Duodenal mucosa (tissue), 2 donors: ENCODE data around the gene PCDHB13.
"Not testable (repeated sequence)": the region's sequence is repeated elsewhere in the genome, so short reads cannot be mapped to it uniquely, and the experiment has no call there.

Experiments
- H3K27ac ChIP-seq: one replicate; pipeline ENCODE4 v1.7.0; 2013; ENCODE audit warnings: low read depth, low read length
- H3K27me3 ChIP-seq, 2 donors: one replicate each; pipeline ENCODE4 v1.7.0; 2013; ENCODE audit warnings: low read length in 2 of 2, control low read depth in 1 of 2; ENCODE audit not compliant: insufficient read depth in 2 of 2, control insufficient read depth in 1 of 2
- H3K36me3 ChIP-seq, 2 donors: one replicate each; pipeline ENCODE4 v1.7.0; 2013; ENCODE audit warnings: low read length in 2 of 2, control low read depth in 1 of 2; ENCODE audit not compliant: insufficient read depth in 2 of 2, control insufficient read depth in 1 of 2
- H3K4me1 ChIP-seq, 2 donors: one replicate each; pipeline ENCODE4 v1.7.0; 2013; ENCODE audit warnings: low read length in 2 of 2, control low read depth in 1 of 2; ENCODE audit not compliant: insufficient read depth in 2 of 2, control insufficient read depth in 1 of 2
- H3K4me3 ChIP-seq, 2 donors: one replicate each; pipeline ENCODE4 v1.7.0; 2013; ENCODE audit warnings: low read length in 2 of 2, low read depth in 1 of 2
- H3K9ac ChIP-seq, 2 donors: one replicate each; pipeline ENCODE4 v1.7.0; 2013; ENCODE audit warnings: low read length in 2 of 2, low read depth in 1 of 2
- H3K9me3 ChIP-seq, 2 donors: one replicate each; pipeline ENCODE4 v1.7.0; 2013; ENCODE audit warnings: low read length in 2 of 2, control low read depth in 1 of 2; ENCODE audit not compliant: control insufficient read depth in 1 of 2

The PCDHB13 gene

GRCh38 chr5:141201646-141202045 is 12.1 kb upstream of the PCDHB13 start:
- H3K4me3 ChIP-seq, H3K27me3 ChIP-seq, H3K4me1 ChIP-seq, H3K27ac ChIP-seq, H3K9ac ChIP-seq, H3K36me3 ChIP-seq: not testable (repeated sequence)
- peaks cover 5 to 24% of the 10 kb centered on the region in 2 donors for H3K9me3 ChIP-seq

- Histone ChIP-seq H3K4me1 (no peaks in the 10 kb centered on the region), H3K27me3 (no peaks in the 10 kb centered on the region), H3K36me3 (no peaks in the 10 kb centered on the region), H3K27ac (no peak within 1 kb of the TSS), H3K9ac (no peak within 1 kb of the TSS), H3K4me3 (peak within 1 kb of the TSS in 1 of 2 donors; percentile 34), H3K9me3 (peaks cover 4 to 8% of the 10 kb centered on the region in 2 donors)
Measured at GRCh38 chr5:141208478-141208877, 5.2 kb upstream of the PCDHB13 start, which contains the start of gene PCDHB12. TSS of gene PCDHB12 (plus strand) at chr5:141208719. CDS start at chr5:141208908, 189 bp downstream.

GRCh38 chr5:141210281-141210680 is 3.4 kb upstream of the PCDHB13 start:
- not testable (repeated sequence) for H3K4me3 ChIP-seq, H3K27ac ChIP-seq, H3K27me3 ChIP-seq, H3K36me3 ChIP-seq, H3K9ac ChIP-seq, H3K4me1 ChIP-seq
- H3K9me3 ChIP-seq, result peaks cover 4 to 13% of the 10 kb centered on the region in 2 donors

GRCh38 chr5:141210849-141211248 is 2.9 kb upstream of the PCDHB13 start:
- H3K4me3 ChIP-seq, H3K4me1 ChIP-seq, H3K9ac ChIP-seq, H3K36me3 ChIP-seq, H3K27ac ChIP-seq, H3K27me3 ChIP-seq: not testable (repeated sequence)
- peaks cover 4 to 15% of the 10 kb centered on the region in 2 donors for H3K9me3 ChIP-seq

GRCh38 chr5:141214583-141214982 is 864 bp downstream of the PCDHB13 start:
- not testable (repeated sequence) for H3K9ac ChIP-seq, H3K4me1 ChIP-seq, H3K36me3 ChIP-seq, H3K27ac ChIP-seq, H3K4me3 ChIP-seq, H3K27me3 ChIP-seq
- peaks cover 6 to 23% of the 10 kb centered on the region in 2 donors for H3K9me3 ChIP-seq

GRCh38 chr5:141215504-141215903 is 1.8 kb downstream of the PCDHB13 start:
- not testable (repeated sequence) for H3K4me1 ChIP-seq, H3K27ac ChIP-seq, H3K4me3 ChIP-seq, H3K36me3 ChIP-seq, H3K27me3 ChIP-seq, H3K9ac ChIP-seq
- H3K9me3 ChIP-seq, result peaks cover 8 to 17% of the 10 kb centered on the region in 2 donors

- not testable (repeated sequence) for H3K36me3 ChIP-seq, H3K27me3 ChIP-seq, H3K4me3 ChIP-seq, H3K4me1 ChIP-seq, H3K27ac ChIP-seq, H3K9ac ChIP-seq
- H3K9me3 ChIP-seq, result peaks cover 8 to 17% of the 10 kb centered on the region in 2 donors
Measured at GRCh38 chr5:141216035-141216434, 2.3 kb downstream of the PCDHB13 start.

GRCh38 chr5:141223112-141223783 is 9.5 kb downstream of the PCDHB13 start, which contains the start of gene PCDHB14:
TSS of gene PCDHB14 (plus strand) at chr5:141223343. CDS start at chr5:141223506, 163 bp downstream.
- Histone ChIP-seq H3K4me1 (no peaks in the 10 kb centered on the region), H3K9me3 (peaks cover 8% of the 10 kb centered on the region in 2 donors), H3K36me3 (no peaks in the 10 kb centered on the region), H3K4me3 (peak within 1 kb of the TSS; percentile 14 to 15), H3K27me3 (no peaks in the 10 kb centered on the region), H3K27ac (no peak within 1 kb of the TSS), H3K9ac (no peak within 1 kb of the TSS)

GRCh38 chr5:141224844-141225243 is 11.1 kb downstream of the PCDHB13 start:
- not testable (repeated sequence) for H3K9ac ChIP-seq, H3K27me3 ChIP-seq, H3K4me1 ChIP-seq, H3K36me3 ChIP-seq, H3K4me3 ChIP-seq, H3K27ac ChIP-seq
- H3K9me3 ChIP-seq, result peaks cover 10 to 11% of the 10 kb centered on the region in 2 donors

GRCh38 chr5:141225421-141225820 is 11.7 kb downstream of the PCDHB13 start:
- H3K9me3 ChIP-seq, result peaks cover 10 to 12% of the 10 kb centered on the region in 2 donors
- H3K9ac ChIP-seq, H3K27me3 ChIP-seq, H3K4me3 ChIP-seq, H3K27ac ChIP-seq, H3K4me1 ChIP-seq, H3K36me3 ChIP-seq: not testable (repeated sequence)
